Measurements from ENCODE around the gene ASTN2.
A peak's percentile ranks its signal among the peaks of the same experiment; 100 is the strongest.
"Not testable (repeated sequence)": the region's sequence is repeated elsewhere in the genome, so short reads cannot be mapped to it uniquely, and the experiment has no call there.

ASTN2 gene

GRCh38 chr9:116951588-116952435 lies 463.0 kb downstream of the ASTN2 start:
- peak; percentile 99 for DNase-seq

GRCh38 chr9:116945817-116946216 lies 469.0 kb downstream of the ASTN2 start:
- no peak for DNase-seq

GRCh38 chr9:116944714-116945534 lies 469.9 kb downstream of the ASTN2 start:
- DNase-seq = no peak

- no peak for DNase-seq
Measured at GRCh38 chr9:116943970-116944369, 470.9 kb downstream of the ASTN2 start.

GRCh38 chr9:116942593-116943061 lies 472.2 kb downstream of the ASTN2 start:
- no peak for DNase-seq

GRCh38 chr9:116941266-116941665 lies 473.6 kb downstream of the ASTN2 start:
- no peak for DNase-seq

GRCh38 chr9:116940614-116941215 lies 474.1 kb downstream of the ASTN2 start:
- DNase-seq = no peak

- peak; percentile 73 for DNase-seq
Measured at GRCh38 chr9:116939614-116940013, 475.2 kb downstream of the ASTN2 start.

- DNase-seq = no peak
Measured at GRCh38 chr9:116939161-116939560, 475.7 kb downstream of the ASTN2 start.

GRCh38 chr9:116937361-116937760 lies 477.5 kb downstream of the ASTN2 start:
- peak; percentile 40 for DNase-seq

GRCh38 chr9:116935149-116935897 lies 479.5 kb downstream of the ASTN2 start:
- no peak for DNase-seq

GRCh38 chr9:116934131-116934530 lies 480.7 kb downstream of the ASTN2 start:
- DNase-seq = no peak

- DNase-seq = no peak
Measured at GRCh38 chr9:116933251-116933650, 481.6 kb downstream of the ASTN2 start.

GRCh38 chr9:116929621-116930020 lies 485.2 kb downstream of the ASTN2 start:
- no peak for DNase-seq

- no peak for DNase-seq
Measured at GRCh38 chr9:116928884-116929283, 486.0 kb downstream of the ASTN2 start.

GRCh38 chr9:116928289-116928688 lies 486.6 kb downstream of the ASTN2 start:
- DNase-seq = no peak

GRCh38 chr9:116927726-116928125 lies 487.1 kb downstream of the ASTN2 start:
- no peak for DNase-seq

GRCh38 chr9:116925121-116925520 lies 489.7 kb downstream of the ASTN2 start:
- DNase-seq = peak; percentile 6

GRCh38 chr9:116924462-116925110 lies 490.3 kb downstream of the ASTN2 start:
- DNase-seq = no peak

- not testable (repeated sequence) for DNase-seq
Measured at GRCh38 chr9:116917895-116918508, 496.9 kb downstream of the ASTN2 start.

GRCh38 chr9:116913536-116913935 lies 501.3 kb downstream of the ASTN2 start:
- no peak for DNase-seq

Data from fibroblast of skin of back (primary cell).